Activated CD8-positive, alpha-beta memory T cell treated with anti-CD3 and anti-CD28 coated beads, Interleukin-2, amount 50 U/mL, for 1 hour (primary cell): ENCODE results near the gene OR51F2.
"Not testable (repeated sequence)": the region's sequence is repeated elsewhere in the genome, so short reads cannot be mapped to it uniquely, and the experiment has no call there.

Source experiments
- DNase-seq: peaks from one replicate; pipeline ENCODE4 v3.0.0-alpha.2; 2020; ENCODE audit errors: extremely low read depth

The OR51F2 gene, protein sequence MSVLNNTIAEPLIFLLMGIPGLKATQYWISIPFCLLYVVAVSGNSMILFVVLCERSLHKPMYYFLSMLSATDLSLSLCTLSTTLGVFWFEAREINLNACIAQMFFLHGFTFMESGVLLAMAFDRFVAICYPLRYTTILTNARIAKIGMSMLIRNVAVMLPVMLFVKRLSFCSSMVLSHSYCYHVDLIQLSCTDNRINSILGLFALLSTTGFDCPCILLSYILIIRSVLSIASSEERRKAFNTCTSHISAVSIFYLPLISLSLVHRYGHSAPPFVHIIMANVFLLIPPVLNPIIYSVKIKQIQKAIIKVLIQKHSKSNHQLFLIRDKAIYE

GRCh38 chr11:4821021-4821420 lies at the start of gene OR51F2:
Gene OR51F2, plus strand, starts transcription at chr11:4821321. Its CDS starts 101 bp downstream, at chr11:4821422.
- no peak for DNase-seq

DNA sequence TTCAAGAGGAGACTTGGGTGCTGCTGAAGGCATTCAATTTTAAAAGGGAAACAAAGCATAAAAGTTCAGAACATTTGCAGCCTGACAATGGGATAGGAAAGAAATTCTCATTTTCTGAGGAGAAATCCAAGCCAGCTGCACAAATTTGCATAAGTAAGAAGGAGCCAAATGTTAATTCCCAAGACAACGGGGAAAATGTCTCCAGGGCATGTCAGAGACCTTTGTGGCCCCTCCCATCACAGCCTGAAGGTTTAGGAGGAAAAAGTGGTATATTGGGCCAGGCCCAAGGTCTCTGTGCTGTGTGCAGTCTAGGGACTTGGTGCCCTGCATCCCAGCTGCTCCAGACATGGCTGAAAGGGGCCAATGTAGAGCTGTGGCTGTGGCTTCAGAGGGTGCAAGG lies 38.7 kb upstream of the OR51F2 start:
- no peak for DNase-seq

DNA sequence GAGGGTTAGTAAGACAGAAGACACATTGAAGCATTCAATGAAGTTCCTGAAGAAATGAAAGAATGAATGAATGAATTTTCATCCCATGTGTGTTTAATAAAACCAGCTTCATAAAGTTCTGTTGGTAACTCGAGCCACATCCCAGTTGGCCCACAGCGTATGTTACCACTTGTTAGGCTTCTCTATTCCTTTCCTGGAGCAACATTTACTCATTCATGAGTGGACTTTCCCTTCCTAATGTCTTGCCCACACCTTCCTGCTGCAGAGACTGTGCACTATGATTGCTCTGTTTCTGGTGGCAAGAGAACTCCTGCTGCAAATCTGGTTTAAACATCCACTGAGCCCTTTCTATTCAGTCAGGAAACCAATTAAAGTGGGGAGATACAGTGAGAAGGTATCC lies 23.9 kb upstream of the OR51F2 start:
- DNase-seq, result no peak

DNA sequence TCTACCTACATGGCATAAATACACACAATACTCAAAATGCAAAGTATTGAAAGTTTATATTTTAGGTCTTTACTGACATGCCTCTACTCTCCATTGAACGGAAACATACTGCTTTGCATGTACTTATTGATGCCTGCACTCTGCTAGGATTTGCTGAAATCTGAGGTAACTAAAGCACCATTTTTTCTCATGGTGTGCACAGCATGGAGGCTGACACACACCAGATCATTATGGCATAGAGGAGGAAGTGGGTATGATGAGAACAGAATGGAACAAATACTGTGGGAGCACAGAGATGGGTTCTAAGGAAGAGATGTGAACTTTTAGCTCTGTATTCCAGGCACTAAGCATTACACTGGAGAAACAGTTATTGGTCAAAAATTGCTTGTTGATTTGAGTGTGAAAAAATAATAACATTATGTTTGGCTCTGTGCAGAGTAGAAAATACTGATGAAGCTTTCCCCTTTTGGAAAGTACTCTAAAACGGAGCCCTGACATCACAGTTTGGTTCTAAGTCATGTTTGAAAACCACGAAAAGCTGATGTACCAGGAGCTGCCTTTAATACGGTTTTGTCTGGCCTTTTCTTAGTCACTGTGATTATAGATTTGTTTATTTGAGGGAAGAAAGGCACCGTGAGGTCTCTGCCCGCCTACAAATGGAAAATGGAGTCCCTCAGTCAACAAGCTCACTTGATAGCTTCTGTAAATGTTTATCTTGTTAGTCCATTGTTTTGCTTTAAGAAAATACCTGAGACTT lies 22.5 kb upstream of the OR51F2 start:
- DNase-seq, result no peak

- not testable (repeated sequence) for DNase-seq
Measured at GRCh38 chr11:4801316-4801715, 19.8 kb upstream of the OR51F2 start.

DNA sequence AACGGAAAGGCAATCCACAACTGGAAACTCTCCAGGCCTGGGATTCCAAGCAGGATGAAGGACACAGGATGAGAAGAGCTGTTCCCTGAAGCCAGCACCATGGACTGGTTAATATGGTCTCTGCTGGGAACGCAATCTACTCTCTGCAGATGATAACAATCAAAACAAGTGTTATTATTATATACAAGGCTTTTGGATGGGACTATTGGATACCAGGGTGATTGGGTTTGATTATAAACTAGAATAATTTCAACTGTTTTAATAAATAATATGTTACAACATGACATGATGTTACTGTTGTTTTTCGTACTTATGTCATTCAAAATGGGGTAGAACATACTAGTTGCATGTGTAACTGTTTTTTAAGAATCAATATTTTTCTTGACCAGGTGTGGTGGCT lies 16.8 kb upstream of the OR51F2 start, which contains the start of gene OR52R1:
Gene OR52R1 (minus strand): TSS at position 101 of the 400 bp plus-strand sequence. CDS start 0 bp downstream, at position 101.
- DNase-seq, result no peak

- no peak for DNase-seq
Measured at GRCh38 chr11:4808476-4808875, 12.6 kb upstream of the OR51F2 start.

DNA sequence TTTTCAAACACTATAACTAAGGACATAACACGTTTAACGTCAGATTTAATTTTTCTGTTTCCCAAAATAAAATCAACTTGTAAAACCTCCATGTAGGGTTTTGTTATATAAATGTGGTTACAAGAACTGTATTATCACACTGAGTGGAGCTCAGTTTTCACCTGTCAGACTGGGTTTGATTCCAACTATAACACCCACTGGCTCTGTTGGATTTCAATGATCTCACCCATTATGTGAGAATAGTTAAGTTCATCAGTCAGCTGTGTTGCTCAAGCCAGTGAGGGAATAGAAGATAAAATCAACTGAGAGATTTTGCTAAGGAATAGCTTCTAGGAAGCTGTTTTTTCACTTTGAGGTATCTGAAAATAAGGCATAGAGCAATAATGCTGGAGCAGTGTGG lies 11.9 kb upstream of the OR51F2 start:
- DNase-seq, result no peak

GRCh38 chr11:4825132-4825531 lies 4.0 kb downstream of the OR51F2 start:
- no peak for DNase-seq

GRCh38 chr11:4826425-4826824 lies 5.3 kb downstream of the OR51F2 start:
- DNase-seq, result no peak

DNA sequence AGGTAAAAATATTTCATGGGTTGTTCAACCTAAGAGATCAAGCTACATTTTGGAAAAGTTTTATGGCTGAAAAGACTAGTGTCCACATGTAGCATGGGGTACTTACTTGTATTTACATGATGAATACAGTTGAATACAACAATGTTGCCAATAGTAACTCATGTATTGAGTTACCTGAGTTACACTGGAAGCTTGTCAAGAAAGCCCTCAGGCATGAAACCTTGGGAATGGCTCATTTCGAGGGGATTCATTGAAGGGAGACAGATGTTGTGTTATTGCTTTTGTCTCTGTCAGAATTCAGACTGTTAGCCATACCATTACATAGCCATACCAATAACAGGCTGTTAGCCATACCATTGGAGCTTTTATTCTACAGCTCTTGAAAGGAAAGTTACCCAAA lies 9.2 kb downstream of the OR51F2 start:
- no peak for DNase-seq

DNA sequence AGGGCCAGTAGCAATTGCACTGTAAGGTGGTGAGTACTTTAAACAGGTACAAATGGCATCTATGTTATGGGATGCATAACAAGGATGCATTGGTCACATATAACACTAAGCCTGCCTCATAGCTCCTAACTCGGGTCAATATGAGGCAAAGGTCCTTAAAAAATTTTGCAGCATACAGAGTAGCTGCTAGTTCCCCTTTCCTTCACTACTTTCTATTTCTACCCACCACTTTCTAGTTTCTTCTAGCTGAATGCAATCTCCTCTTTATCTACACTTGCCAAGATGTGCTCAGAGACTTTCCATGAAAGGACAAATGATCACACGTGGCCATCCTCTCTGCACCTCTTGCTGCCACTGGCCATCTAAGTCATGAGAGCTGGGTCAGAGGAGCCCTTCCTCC lies 9.8 kb downstream of the OR51F2 start:
- DNase-seq, result no peak

DNA sequence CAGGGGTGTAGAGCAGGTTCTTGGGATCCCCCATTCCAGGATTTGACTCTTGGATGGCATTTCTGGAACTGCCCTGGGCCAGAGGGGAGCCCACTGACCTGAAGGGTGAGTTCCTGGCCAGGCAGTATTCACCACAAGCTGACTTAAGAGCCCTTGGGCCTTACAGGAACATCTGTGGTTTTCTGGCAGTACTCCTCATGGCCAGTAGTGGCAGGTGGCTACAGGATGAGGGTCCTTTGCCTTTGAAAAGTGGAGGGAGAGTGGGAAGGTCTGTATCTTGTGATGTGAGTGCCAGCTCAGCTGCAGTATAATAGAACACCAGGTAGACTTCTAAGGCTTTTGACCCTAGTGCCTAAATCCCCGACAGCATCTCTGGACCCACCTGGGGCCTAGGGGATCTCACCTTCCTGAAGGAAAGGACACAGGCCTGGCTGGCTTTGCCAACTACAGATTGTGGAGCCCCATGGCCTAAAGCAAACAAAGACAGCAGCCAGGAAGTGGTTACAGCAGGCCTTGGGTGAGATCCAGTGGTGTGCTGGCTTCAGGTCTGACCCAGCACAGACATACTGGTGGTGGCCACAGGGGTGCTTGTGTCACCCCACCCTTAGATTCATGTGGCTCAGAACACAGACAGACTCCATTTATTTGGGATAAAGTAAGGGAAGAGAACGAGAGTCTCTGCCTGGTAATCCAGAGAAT lies 18.9 kb downstream of the OR51F2 start:
- no peak for DNase-seq

GRCh38 chr11:4848908-4849532 lies 27.9 kb downstream of the OR51F2 start, which contains the start of gene OR51S1:
Gene OR51S1, minus strand, starts transcription at chr11:4849208. Its CDS starts 0 bp downstream, at chr11:4849208.
- no peak for DNase-seq

- DNase-seq, result no peak
Measured at GRCh38 chr11:4851033-4851432, 29.9 kb downstream of the OR51F2 start.

DNA sequence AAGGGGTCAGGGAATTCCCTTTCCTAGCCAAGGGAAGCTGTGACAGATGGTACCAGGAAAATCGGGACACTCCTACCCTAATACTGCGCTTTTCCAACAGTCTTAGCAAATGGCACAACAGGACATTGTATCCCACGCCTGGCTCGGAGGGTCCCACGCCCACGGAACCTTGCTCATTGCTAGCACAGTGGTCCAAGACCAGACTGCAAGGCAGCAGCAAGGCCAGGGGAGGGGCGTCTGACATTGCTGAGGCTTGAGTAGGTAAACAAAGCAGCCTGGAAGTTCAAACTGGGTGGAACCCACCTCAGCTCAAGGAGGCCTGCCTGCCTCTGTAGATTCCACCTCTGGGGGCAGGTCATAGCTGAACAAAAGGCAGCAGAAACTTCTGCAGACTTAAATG lies 33.2 kb downstream of the OR51F2 start:
- not testable (repeated sequence) for DNase-seq

- no peak for DNase-seq
Measured at GRCh38 chr11:4862447-4863236, 41.5 kb downstream of the OR51F2 start.

- no peak for DNase-seq
Measured at GRCh38 chr11:4863876-4864275, 42.8 kb downstream of the OR51F2 start.

- DNase-seq, result no peak
Measured at GRCh38 chr11:4865855-4866254, 44.7 kb downstream of the OR51F2 start.
